Gastrocnemius medialis (tissue), 4 donors: ENCODE measurements around the gene ASPG. TPM values are rescaled to one million over a fixed set of nuclear protein-coding genes. Genes with fewer than 3 reads are reported as not detected.

Experiments
- ATAC-seq, 2 donors: fragments of 150-250 bp; one replicate each; pipeline ENCODE4 v1.9.1; 2016
- DNase-seq, 2 donors: peaks; one replicate each; pipeline ENCODE4 v3.0.0-alpha.2; 2019
- H3K27ac ChIP-seq, 4 donors: fragments of 200-600 bp; sonication (generic); 1 replicate in 1 of 4; 2 replicates in 3 of 4; pipeline ENCODE4 v1.5.1; 2016 to 2018; ENCODE audit warnings: mild to moderate bottlenecking in 2 of 4, moderate library complexity in 1 of 4
- H3K27me3 ChIP-seq, 3 donors: fragments of 200-600 bp; sonication (generic) in 2 of 3; 1 replicate in 1 of 3; 2 replicates in 2 of 3; pipeline versions ENCODE4 v1.5.1 to v1.6.0; 2016 to 2019; ENCODE audit warnings: mild to moderate bottlenecking in 1 of 3, moderate library complexity in 1 of 3
- H3K36me3 ChIP-seq, 2 donors: fragments of 200-600 bp; sonication (generic) in 1 of 2; one replicate each; pipeline ENCODE4 v1.5.1; 2017 to 2018
- H3K4me1 ChIP-seq, 2 donors: fragments of 200-600 bp; sonication (generic) in 1 of 2; one replicate each; pipeline ENCODE4 v1.5.1; 2016 to 2017; ENCODE audit warnings: mild to moderate bottlenecking in 2 of 2
- H3K4me3 ChIP-seq, 4 donors: fragments of 200-600 bp; sonication (generic) in 3 of 4; 1 replicate in 1 of 4; 2 replicates in 3 of 4; pipeline ENCODE4 v1.5.1; 2016 to 2019; ENCODE audit warnings: mild to moderate bottlenecking in 2 of 4
- H3K9me3 ChIP-seq, 3 donors: fragments of 200-600 bp; sonication (generic) in 2 of 3; 1 replicate in 1 of 3; 2 replicates in 2 of 3; pipeline ENCODE4 v1.5.1; 2016 to 2019
- POLR2A ChIP-seq, 2 donors: fragments of 450-650 bp; IDR thresholded peaks; one replicate each; pipeline ENCODE4 v1.6.1; 2017; ENCODE audit warnings: antibody characterized with exemption in 2 of 2, mild to moderate bottlenecking in 2 of 2, moderate library complexity in 2 of 2
- in situ Hi-C, 4 donors: fragments of 200-750 bp; cut with MboI; loops; one replicate each; pipeline versions ENCODE4 v1.15.0 to v1.8.0; 2017; ENCODE audit warnings: low sequenced_read_pairs in 4 of 4
- intact Hi-C: fragments of 100-400 bp; cut with DNase I; formaldehyde crosslinking; loops from one replicate; pipeline ENCODE4 v1.15.1; 2023; ENCODE audit warnings: low total_unique reads
- total RNA-seq, 4 donors: library from RNA; depleted of rRNA; stranded (reverse); fragments of >200 nt; gene quantifications; one replicate each; pipeline versions ENCODE4 v1.1.0 to v1.2.3, GENCODE V29; 2016
- TF ChIP-seq, protein P1 (sequence below), 5 experiments: fragments of 450-650 bp in 3 of 5; fragments of 200-600 bp in 2 of 5; sonication (generic) in 2 of 5; IDR thresholded peaks in 4 of 5; conservative IDR thresholded peaks in 1 of 5; 1 replicate in 4 of 5; 2 replicates in 1 of 5; pipeline ENCODE4 v1.5.1; 2016 to 2019; ENCODE audit warnings: antibody characterized with exemption in 5 of 5, mild to moderate bottlenecking in 3 of 5, moderate library complexity in 3 of 5

The ASPG gene
- total RNA-seq, 4 donors from 2014 or later: 0.20 TPM; not detected in 3

DNA sequence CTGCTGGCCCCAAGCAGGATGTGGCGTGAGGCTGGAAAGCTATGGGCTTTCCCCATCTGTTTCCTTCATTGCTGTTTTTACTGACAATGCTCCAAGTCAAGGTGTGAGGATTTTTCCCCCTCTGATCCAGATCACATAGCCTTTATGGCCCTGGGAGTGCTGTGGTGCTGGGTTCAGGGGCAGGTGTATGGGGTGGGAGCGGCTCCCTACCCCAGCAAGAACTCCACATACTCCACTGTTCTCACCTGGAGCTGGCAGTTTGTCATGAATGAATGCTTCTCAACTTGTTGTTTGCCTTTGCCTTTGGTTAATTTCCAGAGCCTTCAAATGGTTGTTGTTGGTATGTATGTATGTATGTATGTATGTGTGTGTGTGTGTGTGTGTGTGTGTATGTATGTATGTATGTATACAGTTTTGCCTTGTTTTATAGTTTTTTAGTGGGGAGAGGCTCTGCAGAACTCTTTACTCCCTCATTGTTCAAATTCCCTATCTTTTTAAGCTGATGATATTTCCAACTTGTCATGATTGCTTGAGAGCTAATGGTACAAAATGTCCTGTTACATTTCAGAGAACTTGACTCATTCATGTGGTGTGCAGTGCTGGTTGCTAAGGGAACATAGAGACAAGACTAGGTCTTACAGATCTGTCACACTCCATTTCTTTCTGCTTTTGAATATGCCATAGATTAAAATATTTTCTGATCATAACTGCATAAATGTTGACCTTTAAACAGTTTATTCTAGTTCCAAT, 36.6 kb upstream of the ASPG start:
- no peak overlapping the region for H3K4me3 ChIP-seq

DNA sequence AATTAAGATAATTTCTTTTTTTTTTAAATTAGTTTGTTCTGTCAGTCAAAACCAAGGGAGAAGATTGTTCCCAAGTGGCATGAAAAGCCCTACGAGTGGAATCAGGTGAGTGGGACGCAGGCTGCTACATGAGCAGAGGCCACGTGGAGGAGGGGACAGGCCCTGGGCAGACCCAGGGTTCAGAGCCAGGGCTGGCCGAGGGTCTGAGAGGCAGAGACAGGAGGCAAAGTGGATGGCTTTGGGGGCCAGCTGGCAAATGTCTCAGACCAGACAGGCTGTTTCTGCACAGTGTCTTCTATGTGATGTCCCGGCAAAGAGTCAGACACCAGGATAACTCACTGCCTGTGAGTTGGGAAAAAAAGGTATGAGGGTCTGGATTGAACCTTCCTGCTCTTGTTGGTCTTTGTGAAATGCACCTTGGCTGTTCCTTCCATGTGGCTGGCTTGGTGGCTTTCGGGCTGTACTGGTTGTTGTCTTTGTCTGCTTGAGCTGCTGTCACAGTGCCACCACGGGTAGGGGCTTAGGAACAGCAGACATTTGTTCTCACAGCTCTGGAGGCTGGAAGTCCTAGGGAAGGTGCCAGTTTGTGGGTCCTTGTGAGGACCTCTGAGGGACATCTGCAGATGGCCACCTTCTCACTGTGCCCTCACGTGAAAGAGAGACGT, 35.8 kb upstream of the ASPG start:
- DNase-seq: no peak
- in situ Hi-C loops (no loop called here), intact Hi-C loops (no loop called here)
- H3K4me1 ChIP-seq: no peaks in the 10 kb centered on the region
- TF ChIP-seq POLR2A (IDR thresholded peaks at IDR 0.05): no peak
- TF ChIP-seq, protein P1, sequence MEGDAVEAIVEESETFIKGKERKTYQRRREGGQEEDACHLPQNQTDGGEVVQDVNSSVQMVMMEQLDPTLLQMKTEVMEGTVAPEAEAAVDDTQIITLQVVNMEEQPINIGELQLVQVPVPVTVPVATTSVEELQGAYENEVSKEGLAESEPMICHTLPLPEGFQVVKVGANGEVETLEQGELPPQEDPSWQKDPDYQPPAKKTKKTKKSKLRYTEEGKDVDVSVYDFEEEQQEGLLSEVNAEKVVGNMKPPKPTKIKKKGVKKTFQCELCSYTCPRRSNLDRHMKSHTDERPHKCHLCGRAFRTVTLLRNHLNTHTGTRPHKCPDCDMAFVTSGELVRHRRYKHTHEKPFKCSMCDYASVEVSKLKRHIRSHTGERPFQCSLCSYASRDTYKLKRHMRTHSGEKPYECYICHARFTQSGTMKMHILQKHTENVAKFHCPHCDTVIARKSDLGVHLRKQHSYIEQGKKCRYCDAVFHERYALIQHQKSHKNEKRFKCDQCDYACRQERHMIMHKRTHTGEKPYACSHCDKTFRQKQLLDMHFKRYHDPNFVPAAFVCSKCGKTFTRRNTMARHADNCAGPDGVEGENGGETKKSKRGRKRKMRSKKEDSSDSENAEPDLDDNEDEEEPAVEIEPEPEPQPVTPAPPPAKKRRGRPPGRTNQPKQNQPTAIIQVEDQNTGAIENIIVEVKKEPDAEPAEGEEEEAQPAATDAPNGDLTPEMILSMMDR (IDR thresholded peaks at IDR 0.05 in 4 of 5, conservative IDR thresholded peaks at IDR 0.05 in 1 of 5): no peak
- no peak for ATAC-seq
- no peak overlapping the region for H3K4me3 ChIP-seq
- no peaks in the 10 kb centered on the region for H3K9me3 ChIP-seq
- H3K27me3 ChIP-seq: peaks cover 0 to 5% (median 4%) of the 10 kb centered on the region in 3 donors
- H3K36me3 ChIP-seq: no peaks in the 10 kb centered on the region
- no peak overlapping the region for H3K27ac ChIP-seq

More for the DNA sequence above, 36.6 kb upstream of the ASPG start:
- ATAC-seq (peak in 1 of 2 donors; percentile 42), DNase-seq (no peak)
- no peaks in the 10 kb centered on the region for H3K36me3 ChIP-seq
- H3K4me1 ChIP-seq: no peaks in the 10 kb centered on the region
- intact Hi-C loops (no loop called here), in situ Hi-C loops (no loop called here)
- peaks cover 0 to 5% (median 4%) of the 10 kb centered on the region in 3 donors for H3K27me3 ChIP-seq
- no peak overlapping the region for H3K27ac ChIP-seq
- no peak for TF ChIP-seq POLR2A (IDR thresholded peaks at IDR 0.05)
- TF ChIP-seq, protein P1 (IDR thresholded peaks at IDR 0.05 in 4 of 5, conservative IDR thresholded peaks at IDR 0.05 in 1 of 5): no peak
- H3K9me3 ChIP-seq: no peaks in the 10 kb centered on the region

DNA sequence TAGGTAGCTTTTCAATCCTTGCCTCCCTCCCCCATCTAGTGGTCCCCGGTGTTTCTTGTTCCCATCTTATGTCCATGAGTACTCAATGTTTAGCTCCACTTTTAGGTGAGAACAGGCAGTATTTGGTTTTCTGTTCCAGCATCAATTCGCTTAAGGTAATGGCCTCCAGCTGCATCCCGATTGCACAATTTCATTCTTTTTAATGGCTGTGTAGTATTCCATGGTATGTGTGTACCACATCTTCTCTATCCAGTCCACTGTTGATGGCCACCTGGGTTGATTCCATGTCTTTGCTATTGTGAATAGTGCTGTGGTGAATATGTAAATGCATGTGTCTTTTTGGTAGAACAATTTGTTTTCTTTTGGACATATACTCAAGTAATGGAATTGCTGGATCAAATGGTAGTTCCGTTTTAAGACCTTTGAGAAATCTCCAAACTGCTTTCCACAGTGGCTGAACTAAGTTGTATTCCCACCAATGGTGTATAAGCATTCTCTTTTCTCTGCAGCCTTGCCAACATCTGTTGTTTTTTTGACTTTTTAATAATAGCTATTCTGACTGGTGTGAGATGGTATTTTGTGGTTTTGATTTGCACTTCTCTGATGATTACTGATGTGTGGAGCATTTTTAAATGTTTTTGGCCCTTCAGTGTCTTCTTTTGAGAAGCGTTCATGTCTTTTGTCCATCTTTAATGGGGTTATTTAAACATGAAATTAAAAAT, 34.2 kb upstream of the ASPG start:
- H3K4me3 ChIP-seq: no peak overlapping the region
- in situ Hi-C loops (no loop called here), intact Hi-C loops (no loop called here)
- DNase-seq: no peak
- H3K9me3 ChIP-seq: no peaks in the 10 kb centered on the region
- no peak for ATAC-seq
- H3K4me1 ChIP-seq: no peaks in the 10 kb centered on the region
- TF ChIP-seq, protein P1 (IDR thresholded peaks at IDR 0.05 in 4 of 5, conservative IDR thresholded peaks at IDR 0.05 in 1 of 5): no peak
- no peak for TF ChIP-seq POLR2A (IDR thresholded peaks at IDR 0.05)
- H3K36me3 ChIP-seq: no peaks in the 10 kb centered on the region
- H3K27me3 ChIP-seq: peaks cover 0 to 5% (median 4%) of the 10 kb centered on the region in 3 donors
- no peak overlapping the region for H3K27ac ChIP-seq

DNA sequence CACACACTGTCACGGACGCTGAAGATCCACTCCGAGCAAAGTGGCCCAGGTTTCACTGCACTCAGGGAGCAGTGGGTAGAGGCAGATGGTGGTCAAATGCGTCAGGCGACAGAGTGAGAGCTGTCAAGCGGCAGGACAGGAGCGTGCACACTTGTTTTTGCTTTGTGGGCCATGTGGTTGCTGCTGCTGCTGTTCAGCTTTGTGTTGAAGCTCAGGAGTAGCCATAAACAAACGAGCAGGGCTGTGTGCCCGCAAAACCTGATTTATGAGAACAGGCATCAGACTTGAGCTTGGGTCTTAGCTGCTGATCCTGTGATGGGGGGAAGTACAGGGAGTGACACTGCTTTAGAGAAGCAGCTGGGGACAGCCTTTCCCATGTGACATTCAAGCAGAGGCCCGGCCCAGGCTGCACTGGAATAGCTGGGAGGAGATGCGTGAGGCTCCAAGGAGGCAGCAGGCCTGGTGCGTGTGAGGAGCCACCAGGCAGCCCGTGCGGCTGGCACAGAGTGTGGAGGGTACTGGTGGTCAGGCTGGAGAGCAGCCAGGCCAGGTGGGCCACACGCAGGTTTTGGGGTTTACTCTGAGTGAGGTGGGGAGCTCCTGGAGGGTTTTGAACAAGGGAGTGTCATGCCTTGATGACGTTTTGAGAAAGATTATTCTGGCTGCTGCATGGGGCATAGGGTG, 31.1 kb upstream of the ASPG start:
- no peaks in the 10 kb centered on the region for H3K4me1 ChIP-seq
- H3K4me3 ChIP-seq: no peak overlapping the region
- intact Hi-C loops: no loop called here
- TF ChIP-seq, protein P1 (IDR thresholded peaks at IDR 0.05 in 4 of 5, conservative IDR thresholded peaks at IDR 0.05 in 1 of 5): no peak
- TF ChIP-seq POLR2A (IDR thresholded peaks at IDR 0.05): no peak
- H3K27ac ChIP-seq: no peak overlapping the region
- no peak for DNase-seq
- H3K36me3 ChIP-seq: no peaks in the 10 kb centered on the region
- H3K27me3 ChIP-seq: peaks cover 0 to 5% (median 4%) of the 10 kb centered on the region in 3 donors
- no peak for ATAC-seq
- in situ Hi-C loops: no loop called here
- no peaks in the 10 kb centered on the region for H3K9me3 ChIP-seq
